HEK293T (cell line): ENCODE results near the gene LARP4.

Source experiments
- CTCF ChIA-PET: fragments of 350-600 bp; formaldehyde crosslinking; extraction: SDS; loops from one replicate; lab custom pipeline; 2021; ENCODE audit warnings: antibody characterized with exemption, inconsistent platforms; lab: Yijun Ruan, JAX
- POLR2A ChIA-PET: fragments of 350-600 bp; formaldehyde crosslinking; extraction: SDS; loops from one replicate; lab custom pipeline; 2020; ENCODE audit warnings: antibody characterized with exemption, inconsistent platforms; lab: Yijun Ruan, JAX
- DNase-seq: peaks from one replicate; pipeline ENCODE4 v3.0.0; 2012; ENCODE audit warnings: mixed read lengths; ENCODE audit errors: extremely low spot score
- ARNT ChIP-seq: fragments of 450-650 bp; IDR thresholded peaks from 2 replicates; pipeline ENCODE4 v1.6.1; 2017; ENCODE audit warnings: mild to moderate bottlenecking
- BHLHE40 ChIP-seq: fragments of 450-650 bp; IDR thresholded peaks from 2 replicates; pipeline ENCODE4 v1.6.1; 2016; ENCODE audit warnings: mild to moderate bottlenecking, moderate library complexity, borderline replicate concordance
- CTBP1 ChIP-seq: fragments of 450-650 bp; IDR thresholded peaks from 2 replicates; pipeline ENCODE4 v1.6.1; 2016; ENCODE audit warnings: borderline replicate concordance
- ELF4 ChIP-seq: fragments of 450-650 bp; IDR thresholded peaks from 2 replicates; pipeline ENCODE4 v1.6.1; 2017; ENCODE audit warnings: antibody characterized with exemption
- FOXA1 ChIP-seq: fragments of 450-650 bp; IDR thresholded peaks from 2 replicates; pipeline ENCODE4 v1.6.1; 2016; ENCODE audit warnings: mild to moderate bottlenecking
- FOXK2 ChIP-seq: fragments of 450-650 bp; IDR thresholded peaks from 2 replicates; pipeline ENCODE4 v1.6.1; 2016; ENCODE audit warnings: mild to moderate bottlenecking
- FOXM1 ChIP-seq: fragments of 450-650 bp; IDR thresholded peaks from 2 replicates; pipeline ENCODE4 v1.6.1; 2017; ENCODE audit warnings: mild to moderate bottlenecking, borderline replicate concordance
- HDGF ChIP-seq: fragments of 450-650 bp; IDR thresholded peaks from 2 replicates; pipeline ENCODE4 v1.6.1; 2017; ENCODE audit warnings: antibody characterized with exemption, borderline replicate concordance
- L3MBTL2 ChIP-seq: fragments of 450-650 bp; conservative IDR thresholded peaks from 2 replicates; pipeline ENCODE4 v1.6.1; 2016; ENCODE audit warnings: mild to moderate bottlenecking
- LEF1 ChIP-seq: fragments of 450-650 bp; IDR thresholded peaks from 2 replicates; pipeline ENCODE4 v1.6.1; 2017; ENCODE audit warnings: mild to moderate bottlenecking, borderline replicate concordance
- NFRKB ChIP-seq: fragments of 450-650 bp; IDR thresholded peaks from 2 replicates; pipeline ENCODE4 v1.6.1; 2016; ENCODE audit warnings: mild to moderate bottlenecking, moderate library complexity
- PKNOX1 ChIP-seq: fragments of 450-650 bp; IDR thresholded peaks from 2 replicates; pipeline ENCODE4 v1.6.1; 2016
- SP1 ChIP-seq: fragments of 450-650 bp; IDR thresholded peaks from 2 replicates; pipeline ENCODE4 v1.6.1; 2017
- SUZ12 ChIP-seq: fragments of 450-650 bp; IDR thresholded peaks from 2 replicates; pipeline ENCODE4 v1.6.1; 2016; ENCODE audit warnings: mild to moderate bottlenecking
- TARDBP ChIP-seq: fragments of 450-650 bp; IDR thresholded peaks from 2 replicates; pipeline ENCODE4 v1.6.1; 2016
- ZNF384 ChIP-seq: fragments of 450-650 bp; IDR thresholded peaks from 2 replicates; pipeline ENCODE4 v1.6.1; 2016

LARP4 gene

GRCh38 chr12:50400104-50400637 lies 514 bp upstream of the LARP4 start:
- ChIA-PET POLR2A (interaction anchor here (0.8 to 1.2 kb wide), 2 partner anchors 9 to 23 kb away, joined by 3 to 4 read pairs; no protein-coding TSS in a partner anchor), CTCF (no interaction called here)
- TF ChIP-seq BHLHE40, result peak; percentile 43; the same call in 1 of the 2 replicates
- TF ChIP-seq ARNT, result no peak
- no peak for TF ChIP-seq FOXA1
- TF ChIP-seq ZNF384, result peak; percentile 80
- TF ChIP-seq FOXK2, result no peak
- DNase-seq, result no peak

GRCh38 chr12:50401500-50402081 lies 906 bp downstream of the LARP4 start:
- POLR2A ChIA-PET, result no interaction called here

GRCh38 chr12:50402264-50403000 lies 1.7 kb downstream of the LARP4 start:
- DNase-seq, result no peak
- CTCF ChIA-PET, result no interaction called here
- TF ChIP-seq PKNOX1 (peak; percentile 58), FOXA1 (no peak)
- POLR2A ChIA-PET, result no interaction called here

More at GRCh38 chr12:50401500-50402081, 906 bp downstream of the LARP4 start:
- CTCF ChIA-PET, result no interaction called here
- TF ChIP-seq CTBP1, result no peak
- TF ChIP-seq HDGF, result no peak
- no peak for TF ChIP-seq BHLHE40
- no peak for TF ChIP-seq FOXA1
- no peak for TF ChIP-seq FOXM1
- no peak for TF ChIP-seq PKNOX1
- no peak for TF ChIP-seq ZNF384
- TF ChIP-seq FOXK2, result no peak
- TF ChIP-seq L3MBTL2, result no peak
- TF ChIP-seq SUZ12, result no peak
- TF ChIP-seq NFRKB, result no peak
- TF ChIP-seq TARDBP, result no peak
- no peak for TF ChIP-seq ELF4
- TF ChIP-seq SP1, result no peak
- TF ChIP-seq ARNT, result no peak
- no peak for TF ChIP-seq LEF1
- DNase-seq, result no peak

GRCh38 chr12:50403001-50403440 lies 2.3 kb downstream of the LARP4 start:
- DNase-seq, result no peak
- POLR2A ChIA-PET, result interaction anchor here (1.1 kb wide), 1 partner anchor 182 kb away, joined by 4 read pairs; no protein-coding TSS in a partner anchor

GRCh38 chr12:50404307-50404706 lies 3.6 kb downstream of the LARP4 start:
- TF ChIP-seq ZNF384 (no peak), ARNT (no peak), FOXK2 (no peak), FOXA1 (no peak), CTBP1 (no peak), ELF4 (no peak)
- DNase-seq, result no peak
- ChIA-PET CTCF (interaction anchor here (1.0 kb wide), 1 partner anchor 9 kb away, joined by 3 read pairs; the partner anchor contains the start of gene FAM186A), POLR2A (no interaction called here)

More at GRCh38 chr12:50403001-50403440, 2.3 kb downstream of the LARP4 start:
- CTCF ChIA-PET, result no interaction called here
- TF ChIP-seq CTBP1, result no peak
- TF ChIP-seq FOXA1, result no peak
- TF ChIP-seq ZNF384, result no peak
- TF ChIP-seq PKNOX1, result no peak
- TF ChIP-seq SUZ12, result no peak
- no peak for TF ChIP-seq LEF1
- TF ChIP-seq TARDBP, result no peak
- no peak for TF ChIP-seq BHLHE40

- ChIA-PET CTCF (no interaction called here), POLR2A (no interaction called here)
- no peak for TF ChIP-seq FOXA1
- TF ChIP-seq HDGF, result no peak
- TF ChIP-seq LEF1, result no peak
- TF ChIP-seq TARDBP, result no peak
- no peak for TF ChIP-seq L3MBTL2
- TF ChIP-seq NFRKB, result no peak
- no peak for TF ChIP-seq FOXM1
- no peak for TF ChIP-seq ARNT
- TF ChIP-seq CTBP1, result no peak
- TF ChIP-seq PKNOX1, result no peak
- TF ChIP-seq SUZ12, result no peak
- DNase-seq, result no peak
Observed at GRCh38 chr12:50411051-50411660, 10.5 kb downstream of the LARP4 start.
